K562 (cell line): Measurements from ENCODE around the gene GLYATL3. TPM values are rescaled to one million over a fixed set of nuclear protein-coding genes. Genes with fewer than 3 reads are reported as not detected.
A peak's percentile ranks its signal among the peaks of the same experiment; 100 is the strongest.

Source experiments
- CREB1 ChIP-seq, 2 experiments: sonication (generic) in 1 of 2; formaldehyde crosslinking in 1 of 2; IDR thresholded peaks; 2 replicates each; pipeline versions ENCODE4 v1.6.1 to v1.8.0; 2012 to 2022; ENCODE audit warnings: inconsistent platforms in 1 of 2, mild to moderate bottlenecking in 1 of 2, missing genetic modification reagents in 1 of 2, moderate library complexity in 1 of 2
- ETV6 ChIP-seq, 3 experiments: fragments of 150-350 bp in 1 of 3; sonication (generic) in 1 of 3; formaldehyde crosslinking in 1 of 3; IDR thresholded peaks; 2 replicates each; pipeline versions ENCODE4 v1.6.1 to v1.8.0; 2014 to 2022; ENCODE audit warnings: borderline replicate concordance in 2 of 3, low read depth in 2 of 3, antibody characterized with exemption in 1 of 3, low read length in 1 of 3, mild to moderate bottlenecking in 1 of 3, missing genetic modification reagents in 1 of 3
- FOS ChIP-seq: IDR thresholded peaks from 3 replicates; pipeline ENCODE4 v1.6.1; 2011; ENCODE audit not compliant: insufficient read length; ENCODE audit errors: extremely low read depth
- GABPA ChIP-seq: fragments of 200-800 bp; sonication (Bioruptor generic); conservative IDR thresholded peaks from 2 replicates; pipeline ENCODE4 v1.6.1; 2016; ENCODE audit warnings: low read depth, missing genetic modification characterization, missing compliant biosample characterization
- GTF2E2 ChIP-seq: fragments of 200-800 bp; sonication (Bioruptor generic); IDR thresholded peaks from 2 replicates; pipeline ENCODE4 v1.6.1; 2016; ENCODE audit warnings: missing genetic modification characterization, missing compliant biosample characterization
- KLF16 ChIP-seq: IDR thresholded peaks from 2 replicates; pipeline ENCODE4 v1.6.1; 2016; ENCODE audit warnings: antibody characterized with exemption
- L3MBTL2 ChIP-seq: fragments of 450-650 bp; IDR thresholded peaks from 2 replicates; pipeline ENCODE4 v1.6.1; 2016; ENCODE audit warnings: mild to moderate bottlenecking, moderate library complexity
- MED1 ChIP-seq: sonication (generic); formaldehyde crosslinking; IDR thresholded peaks from 2 replicates; pipeline ENCODE4 v1.8.1; 2023; ENCODE audit warnings: missing genetic modification reagents, borderline replicate concordance
- NFYB ChIP-seq: IDR thresholded peaks from 2 replicates; pipeline ENCODE4 v1.6.1; 2011; ENCODE audit warnings: mild to moderate bottlenecking, moderate library complexity; ENCODE audit not compliant: insufficient read length; ENCODE audit errors: extremely low read depth
- RFX5 ChIP-seq: IDR thresholded peaks from 2 replicates; pipeline ENCODE4 v1.6.1; 2011; ENCODE audit warnings: low read depth, mild to moderate bottlenecking, improper control_type of control experiment, low read length
- SREBF1 ChIP-seq: fragments of 150-350 bp; IDR thresholded peaks from 2 replicates; pipeline ENCODE4 v1.6.1; 2014; ENCODE audit warnings: antibody characterized with exemption, low read depth, low read length, borderline replicate concordance
- TAF1 ChIP-seq: IDR thresholded peaks from 2 replicates; pipeline ENCODE4 v1.6.1; 2011; ENCODE audit warnings: mild to moderate bottlenecking, low read length, moderate library complexity; ENCODE audit not compliant: insufficient read depth, control insufficient read depth, severe bottlenecking; ENCODE audit errors: extremely low read depth
- ZNF354B ChIP-seq: fragments of 250-450 bp; sonication (Bioruptor Pico); IDR thresholded peaks from 2 replicates; pipeline ENCODE4 v1.4.0; 2020
- polyA plus RNA-seq, 8 experiments: library from polyadenylated mRNA; depleted of rRNA in 4 of 8; stranded (reverse) in 5 of 8; unstranded in 3 of 8; fragments of >200 nt; fragmentation: Nextera tagmentation in 2 of 8; fragmentation: Illumina TruSeq in 1 of 8; extraction: Ambion mirVana in 2 of 8; extraction: Trizol in 1 of 8; gene quantifications; 2 replicates each; pipeline versions ENCODE4 v1.2.1 to v1.2.3, GENCODE V29; 2011 to 2014; ENCODE audit warnings: inconsistent platforms in 1 of 8, missing spikeins in 1 of 8
- total RNA-seq, 7 experiments: library from RNA; depleted of rRNA in 6 of 7; stranded (reverse); fragments of >200 nt in 6 of 7; fragmentation: Illumina TruSeq in 2 of 7; extraction: Trizol in 2 of 7; gene quantifications; 2 replicates each; pipeline versions ENCODE4 v1.2.1 to v1.2.3, GENCODE V29; 2011 to 2021; ENCODE audit warnings: low replicate concordance in 1 of 7
- TF ChIP-seq, protein P1 (sequence below): sonication (generic); formaldehyde crosslinking; IDR thresholded peaks from 2 replicates; pipeline ENCODE4 v1.8.1; 2023; ENCODE audit warnings: mild to moderate bottlenecking, missing genetic modification reagents
- TF ChIP-seq, protein P2 (sequence below), 2 experiments: fragments of 450-650 bp in 1 of 2; sonication (generic) in 1 of 2; formaldehyde crosslinking; conservative IDR thresholded peaks; 2 replicates each; pipeline versions ENCODE4 v1.4.0 to v1.8.1; 2020 to 2022; ENCODE audit warnings: mild to moderate bottlenecking in 1 of 2, missing genetic modification reagents in 1 of 2
- TF ChIP-seq, protein P3 (sequence below): fragments of 450-650 bp; conservative IDR thresholded peaks from 2 replicates; pipeline ENCODE4 v1.6.1; 2016; ENCODE audit warnings: missing genetic modification characterization, low read depth, mild to moderate bottlenecking, control low read depth, missing compliant biosample characterization
- TF ChIP-seq, protein P4 (sequence below): fragments of 450-650 bp; formaldehyde crosslinking; IDR thresholded peaks from 2 replicates; pipeline ENCODE4 v1.4.0; 2020; ENCODE audit warnings: mild to moderate bottlenecking, moderate library complexity
- TF ChIP-seq, protein P5 (sequence below): fragments of 450-650 bp; formaldehyde crosslinking; conservative IDR thresholded peaks from 2 replicates; pipeline ENCODE4 v1.4.0; 2022; ENCODE audit warnings: mild to moderate bottlenecking, missing genetic modification characterization
- TF ChIP-seq, protein P6 (sequence below): fragments of 250-450 bp; sonication (Bioruptor Pico); IDR thresholded peaks from 2 replicates; pipeline ENCODE4 v1.8.0; 2021; ENCODE audit warnings: moderate library complexity, mild to moderate bottlenecking, inconsistent platforms

Gene GLYATL3
- total and polyA plus RNA-seq, 9 of the 15 experiments (the other 6 are each of a cell fraction or from before 2014, with no cell fraction given), result not detected

DNA sequence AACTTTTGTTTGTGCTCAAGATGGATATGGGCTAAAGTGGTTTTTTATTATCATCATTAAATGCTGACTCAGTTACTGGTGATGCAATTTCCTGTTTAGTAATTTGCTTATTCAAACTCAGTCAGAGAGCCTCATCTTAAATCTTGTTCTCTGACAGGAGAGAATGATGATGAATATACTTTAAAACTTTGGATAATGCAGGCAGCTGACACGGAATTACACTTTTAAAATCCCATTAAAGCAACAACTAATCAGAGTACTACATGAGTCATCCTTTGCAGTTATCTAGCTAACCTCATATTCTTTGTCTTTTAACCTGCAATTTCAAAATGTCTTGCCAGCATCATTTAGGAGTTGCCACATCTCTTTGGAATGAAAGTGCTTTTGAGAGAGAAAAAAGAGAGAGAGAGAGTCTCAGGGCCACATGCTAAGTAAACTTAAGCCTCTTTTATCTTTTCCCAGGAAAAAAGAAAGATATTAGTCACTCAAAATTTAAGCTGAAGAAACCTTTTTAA lies 41.5 kb downstream of the GLYATL3 start (continued):
- no peak for TF ChIP-seq MED1 (CRISPR knock-in tag)
- no peak for TF ChIP-seq TAF1
- TF ChIP-seq CREB1 (IDR thresholded peaks at IDR 0.05), result no peak
- TF ChIP-seq CREB1 (CRISPR knock-in tag; IDR thresholded peaks at IDR 0.05), result no peak
- no peak for TF ChIP-seq RFX5
- TF ChIP-seq, protein P1, sequence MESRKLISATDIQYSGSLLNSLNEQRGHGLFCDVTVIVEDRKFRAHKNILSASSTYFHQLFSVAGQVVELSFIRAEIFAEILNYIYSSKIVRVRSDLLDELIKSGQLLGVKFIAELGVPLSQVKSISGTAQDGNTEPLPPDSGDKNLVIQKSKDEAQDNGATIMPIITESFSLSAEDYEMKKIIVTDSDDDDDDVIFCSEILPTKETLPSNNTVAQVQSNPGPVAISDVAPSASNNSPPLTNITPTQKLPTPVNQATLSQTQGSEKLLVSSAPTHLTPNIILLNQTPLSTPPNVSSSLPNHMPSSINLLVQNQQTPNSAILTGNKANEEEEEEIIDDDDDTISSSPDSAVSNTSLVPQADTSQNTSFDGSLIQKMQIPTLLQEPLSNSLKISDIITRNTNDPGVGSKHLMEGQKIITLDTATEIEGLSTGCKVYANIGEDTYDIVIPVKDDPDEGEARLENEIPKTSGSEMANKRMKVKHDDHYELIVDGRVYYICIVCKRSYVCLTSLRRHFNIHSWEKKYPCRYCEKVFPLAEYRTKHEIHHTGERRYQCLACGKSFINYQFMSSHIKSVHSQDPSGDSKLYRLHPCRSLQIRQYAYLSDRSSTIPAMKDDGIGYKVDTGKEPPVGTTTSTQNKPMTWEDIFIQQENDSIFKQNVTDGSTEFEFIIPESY (CRISPR knock-in tag), result no peak
- peak; percentile 84 for TF ChIP-seq GABPA
- TF ChIP-seq FOS, result peak; percentile 4
- no peak for TF ChIP-seq SREBF1
- TF ChIP-seq, protein P2, sequence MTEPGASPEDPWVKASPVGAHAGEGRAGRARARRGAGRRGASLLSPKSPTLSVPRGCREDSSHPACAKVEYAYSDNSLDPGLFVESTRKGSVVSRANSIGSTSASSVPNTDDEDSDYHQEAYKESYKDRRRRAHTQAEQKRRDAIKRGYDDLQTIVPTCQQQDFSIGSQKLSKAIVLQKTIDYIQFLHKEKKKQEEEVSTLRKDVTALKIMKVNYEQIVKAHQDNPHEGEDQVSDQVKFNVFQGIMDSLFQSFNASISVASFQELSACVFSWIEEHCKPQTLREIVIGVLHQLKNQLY (CRISPR knock-in tag; conservative IDR thresholded peaks at IDR 0.05), result no peak
- TF ChIP-seq, protein P3, sequence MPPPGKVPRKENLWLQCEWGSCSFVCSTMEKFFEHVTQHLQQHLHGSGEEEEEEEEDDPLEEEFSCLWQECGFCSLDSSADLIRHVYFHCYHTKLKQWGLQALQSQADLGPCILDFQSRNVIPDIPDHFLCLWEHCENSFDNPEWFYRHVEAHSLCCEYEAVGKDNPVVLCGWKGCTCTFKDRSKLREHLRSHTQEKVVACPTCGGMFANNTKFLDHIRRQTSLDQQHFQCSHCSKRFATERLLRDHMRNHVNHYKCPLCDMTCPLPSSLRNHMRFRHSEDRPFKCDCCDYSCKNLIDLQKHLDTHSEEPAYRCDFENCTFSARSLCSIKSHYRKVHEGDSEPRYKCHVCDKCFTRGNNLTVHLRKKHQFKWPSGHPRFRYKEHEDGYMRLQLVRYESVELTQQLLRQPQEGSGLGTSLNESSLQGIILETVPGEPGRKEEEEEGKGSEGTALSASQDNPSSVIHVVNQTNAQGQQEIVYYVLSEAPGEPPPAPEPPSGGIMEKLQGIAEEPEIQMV (tag), result no peak
- TF ChIP-seq KLF16, result no peak
- TF ChIP-seq ETV6 (IDR thresholded peaks at IDR 0.05; ENCODE audit: borderline replicate concordance in 1 of 2, low read depth in 2 of 2, low read length in 1 of 2), result no peak
- TF ChIP-seq ETV6 (CRISPR knock-in tag; IDR thresholded peaks at IDR 0.05; ENCODE audit: borderline replicate concordance), result no peak
- TF ChIP-seq NFYB, result no peak
- TF ChIP-seq L3MBTL2, result no peak
- TF ChIP-seq, protein P4, sequence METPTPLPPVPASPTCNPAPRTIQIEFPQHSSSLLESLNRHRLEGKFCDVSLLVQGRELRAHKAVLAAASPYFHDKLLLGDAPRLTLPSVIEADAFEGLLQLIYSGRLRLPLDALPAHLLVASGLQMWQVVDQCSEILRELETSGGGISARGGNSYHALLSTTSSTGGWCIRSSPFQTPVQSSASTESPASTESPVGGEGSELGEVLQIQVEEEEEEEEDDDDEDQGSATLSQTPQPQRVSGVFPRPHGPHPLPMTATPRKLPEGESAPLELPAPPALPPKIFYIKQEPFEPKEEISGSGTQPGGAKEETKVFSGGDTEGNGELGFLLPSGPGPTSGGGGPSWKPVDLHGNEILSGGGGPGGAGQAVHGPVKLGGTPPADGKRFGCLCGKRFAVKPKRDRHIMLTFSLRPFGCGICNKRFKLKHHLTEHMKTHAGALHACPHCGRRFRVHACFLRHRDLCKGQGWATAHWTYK, result no peak
- no peak for TF ChIP-seq ZNF354B (CRISPR knock-in tag)
- TF ChIP-seq, protein P5, sequence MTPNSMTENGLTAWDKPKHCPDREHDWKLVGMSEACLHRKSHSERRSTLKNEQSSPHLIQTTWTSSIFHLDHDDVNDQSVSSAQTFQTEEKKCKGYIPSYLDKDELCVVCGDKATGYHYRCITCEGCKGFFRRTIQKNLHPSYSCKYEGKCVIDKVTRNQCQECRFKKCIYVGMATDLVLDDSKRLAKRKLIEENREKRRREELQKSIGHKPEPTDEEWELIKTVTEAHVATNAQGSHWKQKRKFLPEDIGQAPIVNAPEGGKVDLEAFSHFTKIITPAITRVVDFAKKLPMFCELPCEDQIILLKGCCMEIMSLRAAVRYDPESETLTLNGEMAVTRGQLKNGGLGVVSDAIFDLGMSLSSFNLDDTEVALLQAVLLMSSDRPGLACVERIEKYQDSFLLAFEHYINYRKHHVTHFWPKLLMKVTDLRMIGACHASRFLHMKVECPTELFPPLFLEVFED (CRISPR knock-in tag), result no peak
- no peak for TF ChIP-seq GTF2E2 (tag)
- TF ChIP-seq, protein P6, sequence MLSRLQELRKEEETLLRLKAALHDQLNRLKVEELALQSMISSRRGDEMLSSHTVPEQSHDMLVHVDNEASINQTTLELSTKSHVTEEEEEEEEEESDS, result no peak
